Right lobe of liver (tissue), 4 donors: ENCODE measurements around the gene NUF2.

Source experiments
- POLR2A ChIP-seq: fragments of 450-650 bp; IDR thresholded peaks from one replicate; pipeline ENCODE4 v1.6.1; 2017; ENCODE audit warnings: antibody characterized with exemption, mild to moderate bottlenecking
- TF ChIP-seq, protein P1 (sequence below), 4 donors: fragments of 200-600 bp in 3 of 4; fragments of 450-650 bp in 1 of 4; IDR thresholded peaks; one replicate each; pipeline versions ENCODE4 v1.5.1 to v1.8.0; 2016 to 2022; ENCODE audit warnings: antibody characterized with exemption in 4 of 4, mild to moderate bottlenecking in 2 of 4
- donor health status: DM: no; HTN: no; CAD: no.
- donor health status: DM: no; HTN: no; CAD: no.
- donor health status: DM: no; HTN: yes; CAD: no.

- TF ChIP-seq, protein P1, sequence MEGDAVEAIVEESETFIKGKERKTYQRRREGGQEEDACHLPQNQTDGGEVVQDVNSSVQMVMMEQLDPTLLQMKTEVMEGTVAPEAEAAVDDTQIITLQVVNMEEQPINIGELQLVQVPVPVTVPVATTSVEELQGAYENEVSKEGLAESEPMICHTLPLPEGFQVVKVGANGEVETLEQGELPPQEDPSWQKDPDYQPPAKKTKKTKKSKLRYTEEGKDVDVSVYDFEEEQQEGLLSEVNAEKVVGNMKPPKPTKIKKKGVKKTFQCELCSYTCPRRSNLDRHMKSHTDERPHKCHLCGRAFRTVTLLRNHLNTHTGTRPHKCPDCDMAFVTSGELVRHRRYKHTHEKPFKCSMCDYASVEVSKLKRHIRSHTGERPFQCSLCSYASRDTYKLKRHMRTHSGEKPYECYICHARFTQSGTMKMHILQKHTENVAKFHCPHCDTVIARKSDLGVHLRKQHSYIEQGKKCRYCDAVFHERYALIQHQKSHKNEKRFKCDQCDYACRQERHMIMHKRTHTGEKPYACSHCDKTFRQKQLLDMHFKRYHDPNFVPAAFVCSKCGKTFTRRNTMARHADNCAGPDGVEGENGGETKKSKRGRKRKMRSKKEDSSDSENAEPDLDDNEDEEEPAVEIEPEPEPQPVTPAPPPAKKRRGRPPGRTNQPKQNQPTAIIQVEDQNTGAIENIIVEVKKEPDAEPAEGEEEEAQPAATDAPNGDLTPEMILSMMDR (IDR thresholded peaks at IDR 0.05), result no peak
- no peak for TF ChIP-seq POLR2A
Measured at GRCh38 chr1:163296504-163297263, 25.1 kb upstream of the NUF2 start.
